HCT116 (cell line): Measurements from ENCODE around the gene AP4S1.

ENCODE experiments used
- CBX3 ChIP-seq: IDR thresholded peaks from 2 replicates; pipeline ENCODE4 v1.6.1; 2012; ENCODE audit warnings: low read depth
- CEBPB ChIP-seq: IDR thresholded peaks from 2 replicates; pipeline ENCODE4 v1.6.1; 2012; ENCODE audit warnings: low read depth
- EZH2 ChIP-seq: fragments of 200-600 bp; sonication (generic); IDR thresholded peaks from 2 replicates; pipeline ENCODE4 v1.6.1; 2017; ENCODE audit warnings: antibody characterized with exemption, mixed run types
- EZH2phosphoT487 ChIP-seq: fragments of 200-600 bp; IDR thresholded peaks from 2 replicates; pipeline ENCODE4 v1.6.1; 2018; ENCODE audit warnings: antibody characterized with exemption, borderline replicate concordance
- JUND ChIP-seq: IDR thresholded peaks from 2 replicates; pipeline ENCODE4 v1.6.1; 2012
- POLR2A ChIP-seq: IDR thresholded peaks from 2 replicates; pipeline ENCODE4 v1.7.0; 2011; ENCODE audit warnings: borderline replicate concordance; ENCODE audit not compliant: insufficient read depth, insufficient read length; ENCODE audit errors: extremely low read depth
- POLR2AphosphoS5 ChIP-seq: IDR thresholded peaks from 2 replicates; pipeline ENCODE4 v1.6.1; 2011; ENCODE audit warnings: mild to moderate bottlenecking, low read depth, low read length, moderate library complexity
- RAD21 ChIP-seq: IDR thresholded peaks from 2 replicates; pipeline ENCODE4 v1.6.1; 2012; ENCODE audit warnings: low read depth, mild to moderate bottlenecking
- SRF ChIP-seq: IDR thresholded peaks from 2 replicates; pipeline ENCODE4 v1.6.1; 2012; ENCODE audit warnings: low read depth
- TCF7L2 ChIP-seq: IDR thresholded peaks from 2 replicates; pipeline ENCODE4 v1.7.0; 2011; ENCODE audit warnings: borderline replicate concordance, inconsistent platforms; ENCODE audit not compliant: insufficient read depth, insufficient read length; ENCODE audit errors: extremely low read depth
- ZFX ChIP-seq: fragments of 450-650 bp; IDR thresholded peaks from 2 replicates; pipeline ENCODE4 v1.6.1; 2017
- ZNF274 ChIP-seq: fragments of 200-500 bp; sonication (Bioruptor generic); IDR thresholded peaks from 2 replicates; pipeline ENCODE4 v1.6.1; 2014; ENCODE audit warnings: mild to moderate bottlenecking, low read depth, low read length, inconsistent platforms
- TF ChIP-seq, protein P1 (sequence below), 3 experiments: fragments of 200-600 bp in 1 of 3; sonication (generic) in 1 of 3; IDR thresholded peaks in 2 of 3; conservative IDR thresholded peaks in 1 of 3; 2 replicates each; pipeline ENCODE4 v1.5.1; 2012 to 2017; ENCODE audit warnings: low read depth in 2 of 3, low read length in 2 of 3, antibody characterized with exemption in 1 of 3, borderline replicate concordance in 1 of 3, control low read depth in 1 of 3, mild to moderate bottlenecking in 1 of 3, mixed read lengths in 1 of 3, mixed run types in 1 of 3, moderate library complexity in 1 of 3; ENCODE audit not compliant: insufficient read depth in 1 of 3
- TF ChIP-seq, protein P2 (sequence below): IDR thresholded peaks from 2 replicates; pipeline ENCODE4 v1.6.1; 2012; ENCODE audit warnings: low read depth

DNA sequence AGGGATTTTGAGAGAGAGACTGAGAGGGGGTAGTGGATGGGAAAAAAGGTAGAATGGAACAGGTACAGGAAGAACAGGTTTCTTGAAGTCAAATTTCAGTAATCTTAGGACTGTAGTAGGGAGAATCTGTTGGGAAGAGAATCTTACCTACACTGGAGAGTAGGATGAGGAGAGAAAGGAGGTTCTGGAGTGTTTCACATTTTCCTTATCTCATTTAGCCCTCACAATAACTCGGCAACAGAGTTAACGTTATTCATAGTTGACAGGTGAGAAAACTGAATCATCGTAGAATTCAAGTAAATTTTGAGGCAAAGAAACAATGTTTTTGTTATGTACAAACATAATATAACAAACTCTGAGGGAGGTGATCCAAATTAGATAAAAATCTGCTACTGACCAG is 17.9 kb downstream of the AP4S1 start:
- TF ChIP-seq EZH2phosphoT487 (no peak), POLR2AphosphoS5 (no peak), ZNF274 (no peak), EZH2 (no peak), JUND (no peak), ZFX (no peak), RAD21 (no peak), SRF (no peak), TCF7L2 (no peak), CEBPB (no peak), POLR2A (no peak), CBX3 (no peak)
- TF ChIP-seq, protein P1, sequence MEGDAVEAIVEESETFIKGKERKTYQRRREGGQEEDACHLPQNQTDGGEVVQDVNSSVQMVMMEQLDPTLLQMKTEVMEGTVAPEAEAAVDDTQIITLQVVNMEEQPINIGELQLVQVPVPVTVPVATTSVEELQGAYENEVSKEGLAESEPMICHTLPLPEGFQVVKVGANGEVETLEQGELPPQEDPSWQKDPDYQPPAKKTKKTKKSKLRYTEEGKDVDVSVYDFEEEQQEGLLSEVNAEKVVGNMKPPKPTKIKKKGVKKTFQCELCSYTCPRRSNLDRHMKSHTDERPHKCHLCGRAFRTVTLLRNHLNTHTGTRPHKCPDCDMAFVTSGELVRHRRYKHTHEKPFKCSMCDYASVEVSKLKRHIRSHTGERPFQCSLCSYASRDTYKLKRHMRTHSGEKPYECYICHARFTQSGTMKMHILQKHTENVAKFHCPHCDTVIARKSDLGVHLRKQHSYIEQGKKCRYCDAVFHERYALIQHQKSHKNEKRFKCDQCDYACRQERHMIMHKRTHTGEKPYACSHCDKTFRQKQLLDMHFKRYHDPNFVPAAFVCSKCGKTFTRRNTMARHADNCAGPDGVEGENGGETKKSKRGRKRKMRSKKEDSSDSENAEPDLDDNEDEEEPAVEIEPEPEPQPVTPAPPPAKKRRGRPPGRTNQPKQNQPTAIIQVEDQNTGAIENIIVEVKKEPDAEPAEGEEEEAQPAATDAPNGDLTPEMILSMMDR (IDR thresholded peaks at IDR 0.05 in 2 of 3, conservative IDR thresholded peaks at IDR 0.05 in 1 of 3; ENCODE audit: borderline replicate concordance in 1 of 3, insufficient read depth in 1 of 3, low read depth in 2 of 3, low read length in 2 of 3), result no peak
- TF ChIP-seq, protein P2, sequence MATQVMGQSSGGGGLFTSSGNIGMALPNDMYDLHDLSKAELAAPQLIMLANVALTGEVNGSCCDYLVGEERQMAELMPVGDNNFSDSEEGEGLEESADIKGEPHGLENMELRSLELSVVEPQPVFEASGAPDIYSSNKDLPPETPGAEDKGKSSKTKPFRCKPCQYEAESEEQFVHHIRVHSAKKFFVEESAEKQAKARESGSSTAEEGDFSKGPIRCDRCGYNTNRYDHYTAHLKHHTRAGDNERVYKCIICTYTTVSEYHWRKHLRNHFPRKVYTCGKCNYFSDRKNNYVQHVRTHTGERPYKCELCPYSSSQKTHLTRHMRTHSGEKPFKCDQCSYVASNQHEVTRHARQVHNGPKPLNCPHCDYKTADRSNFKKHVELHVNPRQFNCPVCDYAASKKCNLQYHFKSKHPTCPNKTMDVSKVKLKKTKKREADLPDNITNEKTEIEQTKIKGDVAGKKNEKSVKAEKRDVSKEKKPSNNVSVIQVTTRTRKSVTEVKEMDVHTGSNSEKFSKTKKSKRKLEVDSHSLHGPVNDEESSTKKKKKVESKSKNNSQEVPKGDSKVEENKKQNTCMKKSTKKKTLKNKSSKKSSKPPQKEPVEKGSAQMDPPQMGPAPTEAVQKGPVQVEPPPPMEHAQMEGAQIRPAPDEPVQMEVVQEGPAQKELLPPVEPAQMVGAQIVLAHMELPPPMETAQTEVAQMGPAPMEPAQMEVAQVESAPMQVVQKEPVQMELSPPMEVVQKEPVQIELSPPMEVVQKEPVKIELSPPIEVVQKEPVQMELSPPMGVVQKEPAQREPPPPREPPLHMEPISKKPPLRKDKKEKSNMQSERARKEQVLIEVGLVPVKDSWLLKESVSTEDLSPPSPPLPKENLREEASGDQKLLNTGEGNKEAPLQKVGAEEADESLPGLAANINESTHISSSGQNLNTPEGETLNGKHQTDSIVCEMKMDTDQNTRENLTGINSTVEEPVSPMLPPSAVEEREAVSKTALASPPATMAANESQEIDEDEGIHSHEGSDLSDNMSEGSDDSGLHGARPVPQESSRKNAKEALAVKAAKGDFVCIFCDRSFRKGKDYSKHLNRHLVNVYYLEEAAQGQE, result no peak
